Retinal pigment epithelial cell (primary cell): ENCODE results near the gene ANKRD11.

Source experiments
- DNase-seq: peaks from one replicate; pipeline ENCODE4 v3.0.0-alpha.2; 2010; ENCODE audit warnings: low read depth
- H3K4me3 ChIP-seq: 2 replicates; pipeline ENCODE4 v1.5.1; 2011; ENCODE audit warnings: mild to moderate bottlenecking, low read length, control low read depth, moderate library complexity
- CTCF ChIP-seq: conservative IDR thresholded peaks from 2 replicates; pipeline ENCODE4 v1.5.1; 2011; ENCODE audit warnings: low read depth, low read length, control low read depth, inconsistent platforms

Gene ANKRD11

GRCh38 chr16:89531821-89532526 is 41.6 kb upstream of the ANKRD11 start:
- no peak for TF ChIP-seq CTCF
- no peak overlapping the region for H3K4me3 ChIP-seq

DNA sequence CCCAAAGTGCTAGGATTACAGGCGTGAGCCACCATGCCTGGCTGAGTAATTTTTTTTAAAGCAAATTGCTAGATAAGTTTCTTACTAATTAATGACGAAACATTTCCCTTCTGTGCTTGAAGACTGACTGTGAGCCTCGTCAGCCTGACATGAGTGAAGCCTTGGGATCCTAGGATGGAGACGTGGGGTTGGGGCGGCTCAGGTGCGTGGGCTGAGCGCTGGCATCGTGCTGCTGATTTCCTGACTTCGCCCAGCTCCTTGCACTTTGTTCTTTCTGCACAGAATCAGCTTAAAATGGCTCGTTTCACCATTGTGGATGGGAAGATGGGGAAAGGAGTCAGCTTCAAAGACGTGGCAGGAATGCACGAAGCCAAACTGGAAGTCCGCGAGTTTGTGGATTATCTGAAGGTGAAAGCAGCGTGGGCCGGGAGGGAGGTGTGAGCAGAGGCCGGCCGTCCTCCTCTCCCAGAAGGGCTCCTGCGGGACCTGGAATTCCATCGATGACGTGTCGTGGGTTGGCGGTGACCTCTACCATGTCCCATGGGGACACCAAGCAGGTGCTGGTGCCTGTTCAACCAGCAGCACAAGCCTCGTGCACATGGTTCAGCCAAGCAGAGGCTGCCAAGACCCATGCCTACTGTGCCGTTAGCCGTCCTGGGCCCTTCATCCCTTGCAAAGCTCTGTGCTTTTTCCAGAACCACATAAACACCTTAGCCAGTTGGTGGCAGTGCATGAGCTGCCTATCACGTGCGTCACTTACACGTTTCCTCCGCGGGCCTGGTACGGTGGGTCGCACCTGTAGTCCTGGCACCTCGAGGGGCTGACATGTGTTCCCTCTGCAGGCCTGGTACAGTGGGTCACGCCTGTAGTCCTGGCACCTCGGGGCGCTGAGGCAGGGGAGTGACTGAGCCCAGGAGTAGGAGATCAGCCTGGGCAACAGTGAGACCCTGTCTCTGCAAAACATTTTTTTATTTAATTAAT is 40.3 kb upstream of the ANKRD11 start:
- H3K4me3 ChIP-seq: no peak overlapping the region
- no peak for TF ChIP-seq CTCF

More at GRCh38 chr16:89531821-89532526, 41.6 kb upstream of the ANKRD11 start:
- DNase-seq: no peak

GRCh38 chr16:89529097-89529496 is 38.7 kb upstream of the ANKRD11 start:
- no peak overlapping the region for H3K4me3 ChIP-seq
- TF ChIP-seq CTCF: no peak
- no peak for DNase-seq

More for the DNA sequence above, 40.3 kb upstream of the ANKRD11 start:
- DNase-seq: no peak

DNA sequence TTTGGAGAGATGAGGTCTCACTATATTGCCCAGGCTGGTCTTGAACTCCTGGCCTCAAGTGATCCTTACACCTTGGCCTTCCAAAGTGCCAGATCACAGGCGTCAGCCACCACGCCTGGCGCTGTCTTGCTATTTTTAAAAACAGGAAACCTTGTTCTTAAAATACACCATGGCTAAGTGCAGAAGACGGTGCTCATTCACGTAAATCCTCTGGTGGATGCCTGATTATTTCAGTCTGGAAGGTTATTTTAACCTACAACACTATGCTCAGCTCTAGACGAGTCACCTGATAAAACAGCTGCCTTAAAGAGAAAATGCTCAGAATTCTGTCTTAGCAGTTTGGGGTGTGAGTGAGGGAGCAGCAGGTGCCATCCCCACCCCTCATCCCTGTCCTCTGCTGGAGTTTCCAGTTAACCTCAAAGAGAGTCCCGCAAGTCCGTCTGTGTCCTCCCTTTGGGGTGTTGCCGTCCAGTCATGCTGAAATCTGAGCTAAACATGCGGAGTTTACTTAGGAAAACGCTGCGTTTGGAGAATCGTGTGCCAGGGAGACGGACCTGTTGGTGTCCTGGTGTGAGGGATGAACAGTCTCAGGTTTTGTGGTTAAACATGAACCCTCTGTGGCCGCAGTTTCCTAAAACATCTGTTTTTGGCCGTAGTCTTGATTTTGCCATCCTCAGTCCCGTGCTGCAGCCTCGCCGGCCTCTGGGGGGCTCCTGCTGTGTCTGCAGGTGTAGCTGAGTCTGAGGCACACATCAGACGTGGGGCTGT is 35.0 kb upstream of the ANKRD11 start:
- no peak for TF ChIP-seq CTCF
- H3K4me3 ChIP-seq: no peak overlapping the region
- no peak for DNase-seq

- H3K4me3 ChIP-seq: no peak overlapping the region
- DNase-seq: no peak
- TF ChIP-seq CTCF: no peak
Measured at GRCh38 chr16:89523680-89524344, 33.5 kb upstream of the ANKRD11 start.

DNA sequence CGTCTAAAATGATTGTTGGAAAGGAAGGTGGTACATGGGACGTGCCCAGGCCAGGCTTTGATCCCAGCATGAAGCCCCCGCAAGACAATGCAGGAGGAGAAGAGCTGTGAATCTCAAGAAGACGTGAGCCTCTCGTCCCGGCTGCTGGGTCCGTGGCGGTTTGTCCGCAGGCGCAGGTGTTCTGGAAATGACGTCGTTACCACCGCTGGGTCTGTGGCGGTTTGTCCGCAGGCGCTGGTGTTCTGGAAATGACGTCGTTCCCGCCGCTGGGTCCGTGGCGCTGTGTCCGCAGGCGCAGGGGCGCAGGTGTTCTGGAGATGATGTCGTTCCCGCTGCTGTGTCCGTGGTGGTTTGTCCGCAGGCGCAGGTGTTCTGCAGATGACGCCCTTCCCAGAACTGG is 31.9 kb upstream of the ANKRD11 start:
- no peak overlapping the region for H3K4me3 ChIP-seq
- DNase-seq: no peak
- no peak for TF ChIP-seq CTCF
